IPS-18a (cell line): ENCODE measurements around the gene PPARD.
A peak's percentile ranks its signal among the peaks of the same experiment; 100 is the strongest.
"Not testable (repeated sequence)": the region's sequence is repeated elsewhere in the genome, so short reads cannot be mapped to it uniquely, and the experiment has no call there.

Source experiments
- H3K27ac ChIP-seq: one replicate; pipeline ENCODE4 v1.5.1; 2013; ENCODE audit warnings: low read length
- H3K27me3 ChIP-seq: one replicate; pipeline ENCODE4 v1.6.1; 2013; ENCODE audit warnings: mild to moderate bottlenecking, low read length; ENCODE audit not compliant: control insufficient read depth, insufficient read depth
- H3K36me3 ChIP-seq: one replicate; pipeline ENCODE4 v1.6.1; 2013; ENCODE audit warnings: low read depth, low read length; ENCODE audit not compliant: control insufficient read depth
- H3K4me1 ChIP-seq: one replicate; pipeline ENCODE4 v1.6.1; 2013; ENCODE audit warnings: low read depth, low read length; ENCODE audit not compliant: control insufficient read depth
- H3K4me3 ChIP-seq: one replicate; pipeline ENCODE4 v1.5.1; 2013; ENCODE audit warnings: low read length
- H3K9ac ChIP-seq: one replicate; pipeline ENCODE4 v1.6.1; 2013; ENCODE audit warnings: mild to moderate bottlenecking, low read length, moderate library complexity
- H3K9me3 ChIP-seq: one replicate; pipeline ENCODE4 v1.6.1; 2013; ENCODE audit warnings: low read depth, low read length; ENCODE audit not compliant: control insufficient read depth

The PPARD gene

DNA sequence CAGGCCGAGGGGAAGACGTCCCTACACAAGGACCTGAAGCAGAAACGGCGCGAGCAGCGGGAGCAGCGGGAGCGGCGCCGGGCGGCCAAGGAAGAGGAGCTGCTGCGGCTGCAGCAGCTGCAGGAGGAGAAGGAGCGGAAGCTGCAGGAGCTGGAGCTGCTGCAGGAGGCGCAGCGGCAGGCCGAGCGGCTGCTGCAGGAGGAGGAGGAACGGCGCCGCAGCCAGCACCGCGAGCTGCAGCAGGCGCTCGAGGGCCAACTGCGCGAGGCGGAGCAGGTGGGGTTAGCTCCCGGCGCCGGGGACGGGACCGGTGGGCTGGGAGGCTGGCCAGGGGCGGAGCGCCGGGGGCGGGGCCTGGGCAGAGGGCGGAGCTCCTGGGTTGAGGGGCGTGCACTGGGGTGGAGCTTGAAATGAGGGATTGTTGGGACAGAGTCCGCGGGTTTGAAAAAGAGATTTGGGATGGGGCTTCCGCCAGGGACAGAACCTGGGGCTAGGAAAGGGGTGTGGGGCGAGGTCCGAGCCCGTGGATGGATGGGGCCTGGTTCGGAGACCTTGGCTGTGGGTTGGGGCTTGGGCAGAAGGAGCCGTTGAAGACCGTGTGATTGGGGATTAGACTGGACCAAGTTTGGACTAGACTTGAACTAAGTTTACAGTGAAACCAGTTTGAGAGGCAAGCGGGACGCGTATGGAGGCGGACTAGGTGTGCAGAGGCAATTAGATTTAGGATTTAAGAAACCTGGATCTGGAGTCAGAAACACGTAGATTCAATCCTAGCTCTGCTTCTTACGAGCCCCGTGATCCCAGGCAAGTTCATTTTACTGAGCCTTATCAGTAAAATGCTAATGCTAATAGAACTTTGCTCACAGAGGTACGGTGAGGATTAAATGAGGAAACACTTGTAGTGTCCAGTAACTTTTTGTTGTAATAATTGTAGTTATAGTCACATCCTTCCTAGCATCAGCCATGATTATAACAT, 23.9 kb upstream of the PPARD start:
- Histone ChIP-seq H3K4me3 (peak overlapping the region; percentile 71), H3K9ac (peak overlapping the region; percentile 44), H3K27ac (no peak overlapping the region), H3K27me3 (peaks cover 22% of the 10 kb centered on the region), H3K36me3 (no peaks in the 10 kb centered on the region), H3K9me3 (no peaks in the 10 kb centered on the region), H3K4me1 (peaks cover 10% of the 10 kb centered on the region)

DNA sequence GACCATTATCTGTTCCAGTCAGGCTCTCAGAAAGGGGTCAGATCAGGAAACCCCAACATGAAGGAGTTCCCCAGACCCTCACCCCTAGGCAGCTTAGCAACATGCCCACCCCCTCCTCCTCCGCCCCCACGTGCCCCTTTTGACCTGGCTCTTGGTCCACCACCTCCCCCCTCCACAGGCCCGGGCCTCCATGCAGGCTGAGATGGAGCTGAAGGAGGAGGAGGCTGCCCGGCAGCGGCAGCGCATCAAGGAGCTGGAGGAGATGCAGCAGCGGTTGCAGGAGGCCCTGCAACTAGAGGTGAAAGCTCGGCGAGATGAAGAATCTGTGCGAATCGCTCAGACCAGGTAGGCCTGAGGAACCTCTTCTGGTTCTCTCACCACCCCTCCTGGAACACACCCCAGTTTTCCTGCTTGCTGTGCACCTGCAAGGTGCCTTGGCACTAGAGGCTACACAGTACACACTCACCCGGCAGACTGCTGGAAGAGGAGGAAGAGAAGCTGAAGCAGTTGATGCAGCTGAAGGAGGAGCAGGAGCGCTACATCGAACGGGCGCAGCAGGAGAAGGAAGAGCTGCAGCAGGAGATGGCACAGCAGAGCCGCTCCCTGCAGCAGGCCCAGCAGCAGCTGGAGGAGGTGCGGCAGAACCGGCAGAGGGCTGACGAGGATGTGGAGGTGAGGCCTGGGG, 22.9 kb upstream of the PPARD start:
- H3K27me3 ChIP-seq: peaks cover 22% of the 10 kb centered on the region
- H3K36me3 ChIP-seq: no peaks in the 10 kb centered on the region
- H3K9me3 ChIP-seq: no peaks in the 10 kb centered on the region
- no peak overlapping the region for H3K9ac ChIP-seq
- H3K4me3 ChIP-seq: no peak overlapping the region
- peaks cover 10% of the 10 kb centered on the region for H3K4me1 ChIP-seq
- no peak overlapping the region for H3K27ac ChIP-seq

DNA sequence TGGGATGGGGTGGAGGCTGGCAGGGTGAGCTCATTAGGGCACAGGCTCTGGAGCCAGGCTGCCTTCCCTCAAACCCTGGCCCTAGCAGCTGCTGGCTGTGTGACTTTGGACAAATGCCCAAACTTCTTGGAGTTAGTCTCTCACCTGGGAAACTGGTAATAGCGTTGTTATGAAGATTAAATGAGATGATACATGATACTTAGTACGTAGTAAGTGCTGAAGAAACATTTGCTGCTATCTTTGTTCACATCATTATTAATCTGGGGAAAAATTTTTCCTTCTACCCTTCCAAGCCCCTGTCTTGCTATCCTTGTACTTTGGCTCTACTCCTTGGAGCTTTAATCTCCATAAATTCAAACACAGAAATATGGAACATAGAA, 22.3 kb upstream of the PPARD start:
- Histone ChIP-seq H3K4me1 (peaks cover 10% of the 10 kb centered on the region), H3K36me3 (no peaks in the 10 kb centered on the region), H3K27me3 (peaks cover 22% of the 10 kb centered on the region), H3K9me3 (no peaks in the 10 kb centered on the region), H3K9ac (no peak overlapping the region), H3K27ac (no peak overlapping the region), H3K4me3 (no peak overlapping the region)

DNA sequence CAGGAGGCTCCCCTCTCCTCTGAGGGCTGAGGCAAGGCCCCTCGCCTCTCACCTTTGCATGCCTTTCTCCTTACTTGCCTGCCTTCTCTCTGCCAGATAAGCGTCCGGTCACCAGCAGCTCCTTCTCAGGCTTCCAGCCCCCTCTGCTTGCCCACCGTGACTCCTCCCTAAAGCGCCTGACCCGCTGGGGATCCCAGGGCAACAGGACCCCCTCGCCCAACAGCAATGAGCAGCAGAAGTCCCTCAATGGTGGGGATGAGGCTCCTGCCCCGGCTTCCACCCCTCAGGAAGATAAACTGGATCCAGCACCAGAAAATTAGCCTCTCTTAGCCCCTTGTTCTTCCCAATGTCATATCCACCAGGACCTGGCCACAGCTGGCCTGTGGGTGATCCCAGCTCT, 21.3 kb upstream of the PPARD start:
- H3K27ac ChIP-seq: no peak overlapping the region
- peaks cover 22% of the 10 kb centered on the region for H3K27me3 ChIP-seq
- no peak overlapping the region for H3K4me3 ChIP-seq
- H3K9me3 ChIP-seq: no peaks in the 10 kb centered on the region
- peaks cover 10% of the 10 kb centered on the region for H3K4me1 ChIP-seq
- no peaks in the 10 kb centered on the region for H3K36me3 ChIP-seq
- H3K9ac ChIP-seq: no peak overlapping the region

DNA sequence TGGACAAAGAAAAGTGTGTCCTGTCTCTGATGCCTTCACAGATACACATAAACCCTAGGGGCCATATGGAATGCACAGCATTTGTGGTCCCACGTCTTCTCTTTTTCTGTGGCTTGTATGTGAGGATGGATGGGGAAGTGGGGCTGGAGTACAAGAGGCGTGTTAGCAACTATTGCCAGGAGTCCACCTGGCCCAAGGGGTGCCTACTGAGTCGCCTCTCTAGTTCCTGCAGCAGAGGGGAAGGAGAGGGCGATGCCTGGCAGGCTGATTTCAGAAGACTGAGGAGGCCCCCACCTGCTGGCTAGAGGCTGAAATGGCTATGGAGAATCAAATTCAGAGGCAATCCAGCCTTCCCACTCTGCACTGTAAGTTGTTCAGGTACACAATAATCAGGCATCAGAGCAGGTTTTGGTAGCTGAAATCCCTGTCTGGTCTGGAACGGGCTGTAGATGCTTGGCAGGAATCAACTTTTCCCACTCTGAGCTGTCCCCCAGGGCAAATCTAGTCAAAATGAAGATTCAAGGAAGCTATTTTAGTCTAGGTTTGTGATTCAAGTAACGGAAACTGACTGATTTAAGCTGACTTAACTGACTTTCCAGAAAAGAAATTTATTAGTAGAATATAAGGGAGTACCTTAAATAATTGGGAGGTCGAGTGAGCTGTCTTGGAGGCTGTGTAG, 14.9 kb upstream of the PPARD start:
- Histone ChIP-seq H3K4me3 (no peak overlapping the region), H3K27me3 (no peaks in the 10 kb centered on the region), H3K36me3 (no peaks in the 10 kb centered on the region), H3K27ac (no peak overlapping the region), H3K4me1 (no peaks in the 10 kb centered on the region), H3K9ac (no peak overlapping the region), H3K9me3 (no peaks in the 10 kb centered on the region)

DNA sequence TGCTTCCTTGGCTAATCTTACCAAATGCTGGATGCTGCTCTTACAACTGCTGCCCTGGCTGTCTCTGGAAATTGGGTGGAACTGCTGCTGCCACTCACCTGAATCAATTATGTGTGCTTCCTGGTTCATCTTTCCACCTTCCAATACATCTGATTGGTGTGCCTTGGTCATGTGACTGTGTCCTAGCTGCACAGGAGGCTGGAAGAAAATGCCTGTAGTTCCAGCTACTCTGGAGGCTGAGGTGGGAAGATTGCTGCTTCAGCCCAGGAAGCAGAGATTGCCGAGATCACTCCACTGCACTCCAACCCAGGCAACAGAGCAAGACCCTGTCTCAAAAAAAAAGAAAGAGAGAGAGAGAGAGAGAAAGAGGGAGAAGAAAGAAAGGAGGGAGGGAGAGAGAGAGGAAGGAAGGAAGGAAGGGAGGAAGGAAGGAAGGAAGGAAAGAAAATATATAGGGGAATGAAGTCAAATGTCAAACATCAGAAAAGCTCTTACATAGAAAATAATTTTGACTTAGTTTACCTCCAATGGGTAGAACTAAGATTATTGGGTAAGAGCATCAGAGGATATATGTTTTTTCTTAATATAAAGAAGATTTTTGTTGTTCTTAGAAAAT, 14.1 kb upstream of the PPARD start:
- H3K4me1 ChIP-seq: no peaks in the 10 kb centered on the region
- no peaks in the 10 kb centered on the region for H3K9me3 ChIP-seq
- H3K36me3 ChIP-seq: no peaks in the 10 kb centered on the region
- H3K27me3 ChIP-seq: no peaks in the 10 kb centered on the region
- H3K4me3 ChIP-seq: no peak overlapping the region
- H3K27ac ChIP-seq: no peak overlapping the region
- no peak overlapping the region for H3K9ac ChIP-seq

DNA sequence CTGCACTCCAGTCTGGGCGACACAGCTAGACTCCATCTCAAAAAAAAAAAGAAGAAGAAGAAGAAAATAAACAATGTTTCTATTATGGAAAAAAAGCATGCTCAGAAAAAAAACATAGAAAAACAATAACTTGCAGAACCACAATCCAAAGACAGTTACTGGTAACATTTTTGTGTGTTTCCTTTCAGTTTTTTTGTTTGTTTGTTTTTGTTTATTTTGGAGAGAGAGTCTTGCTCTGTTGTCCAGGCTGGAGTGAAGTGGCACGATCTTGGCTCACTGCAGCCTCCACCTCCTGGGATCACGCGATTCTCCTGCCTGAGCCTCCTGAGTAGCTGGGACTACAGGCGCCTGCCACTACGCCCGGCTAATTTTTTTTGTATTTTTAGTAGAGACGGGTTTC, 13.4 kb upstream of the PPARD start:
- H3K9ac ChIP-seq, H3K4me3 ChIP-seq, H3K4me1 ChIP-seq, H3K27ac ChIP-seq, H3K36me3 ChIP-seq, H3K27me3 ChIP-seq, H3K9me3 ChIP-seq: not testable (repeated sequence)

DNA sequence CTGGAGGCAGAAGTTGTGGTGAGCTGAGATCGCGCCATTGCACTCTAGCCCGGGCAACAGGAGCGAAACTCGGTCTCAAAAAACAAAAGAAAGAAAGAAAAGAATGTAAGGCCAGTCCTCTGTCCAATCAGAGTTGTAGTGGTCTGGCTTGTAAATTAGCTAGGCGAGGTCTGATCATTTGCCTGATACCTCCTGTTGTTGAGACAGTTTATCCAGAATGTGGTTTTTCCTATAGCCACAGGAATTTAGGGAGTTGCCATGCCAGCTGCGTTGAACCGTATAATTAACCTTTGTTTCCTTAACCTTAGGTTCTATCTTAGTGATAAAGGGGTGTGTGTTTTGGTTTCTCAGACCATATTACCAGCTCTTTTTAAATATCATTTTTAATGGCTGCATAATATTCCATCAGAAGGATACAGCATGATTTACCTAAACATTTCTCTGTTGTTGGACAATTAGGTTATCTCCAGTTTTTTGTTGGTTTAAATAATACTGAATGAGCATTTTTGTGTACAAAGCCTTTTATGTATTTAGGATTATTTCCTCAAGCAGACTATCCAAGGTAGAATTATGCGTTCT, 11.7 kb upstream of the PPARD start:
- H3K36me3 ChIP-seq: no peaks in the 10 kb centered on the region
- H3K27me3 ChIP-seq: no peaks in the 10 kb centered on the region
- no peak overlapping the region for H3K27ac ChIP-seq
- no peaks in the 10 kb centered on the region for H3K9me3 ChIP-seq
- no peak overlapping the region for H3K4me3 ChIP-seq
- no peaks in the 10 kb centered on the region for H3K4me1 ChIP-seq
- no peak overlapping the region for H3K9ac ChIP-seq

DNA sequence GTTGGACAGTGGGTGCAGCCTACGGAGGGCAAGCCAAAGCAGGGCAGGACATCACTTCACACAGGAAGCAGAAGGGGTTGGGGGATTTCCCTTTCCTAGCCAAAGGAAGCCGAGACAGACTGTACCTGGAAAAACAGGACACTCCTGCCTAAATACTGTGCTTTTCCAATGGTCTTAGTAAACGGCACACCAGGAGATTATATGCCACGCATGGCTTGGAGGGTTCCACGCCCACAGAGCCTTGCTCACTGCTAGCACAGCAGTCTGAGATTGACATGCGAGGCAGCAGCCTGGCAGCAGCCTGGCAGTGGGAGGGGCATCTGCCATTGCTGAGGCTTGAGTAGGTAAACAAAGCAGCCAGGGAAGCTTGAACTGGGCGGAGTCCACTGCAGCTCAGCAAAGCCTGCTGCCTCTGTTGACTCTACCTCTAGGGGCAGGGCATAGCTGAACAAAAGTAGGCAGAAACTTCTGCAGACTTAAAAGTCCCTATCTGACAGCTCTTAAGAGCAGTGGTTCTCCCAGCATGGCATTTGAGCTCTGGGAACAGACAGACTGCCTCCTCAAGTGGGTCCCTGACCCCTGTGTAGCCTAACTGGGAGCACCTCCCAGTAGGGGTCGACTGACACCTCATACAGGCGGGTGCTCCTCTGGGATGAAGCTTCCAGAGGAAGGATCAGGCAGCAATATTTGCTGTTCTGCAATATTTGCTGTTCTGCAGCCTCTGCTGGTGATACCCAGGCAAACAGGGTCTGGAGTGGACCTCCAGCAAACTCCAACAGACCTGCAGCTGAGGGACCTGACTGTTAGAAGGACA, 10.1 kb upstream of the PPARD start:
- H3K4me3 ChIP-seq, H3K27ac ChIP-seq: not testable (repeated sequence)

DNA sequence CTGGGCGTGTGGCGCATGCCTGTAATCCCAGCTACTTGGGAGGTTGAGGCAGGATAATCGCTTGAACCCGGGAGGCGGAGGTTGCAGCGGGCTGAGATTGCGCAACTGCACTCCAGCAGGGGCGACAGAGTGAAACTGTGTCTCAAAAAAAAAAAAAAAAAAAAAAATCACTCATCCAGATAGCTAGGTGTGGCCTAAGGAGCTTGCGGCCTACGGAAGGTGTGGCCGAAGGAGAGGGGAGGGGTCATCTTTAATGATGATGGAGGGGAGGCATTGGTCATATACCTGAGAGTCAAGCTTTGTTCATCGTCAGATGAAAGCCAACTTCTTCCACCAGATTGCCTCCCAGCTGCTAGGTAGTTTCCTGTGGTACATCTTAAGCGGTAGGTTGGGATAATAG, 801 bp upstream of the PPARD start:
- Histone ChIP-seq H3K4me1 (peaks cover 6% of the 10 kb centered on the region), H3K36me3 (no peaks in the 10 kb centered on the region), H3K9ac (no peak overlapping the region), H3K27me3 (peaks cover 7% of the 10 kb centered on the region), H3K27ac (no peak overlapping the region), H3K4me3 (no peak overlapping the region), H3K9me3 (no peaks in the 10 kb centered on the region)

More for the DNA sequence above, 10.1 kb upstream of the PPARD start:
- H3K27me3 ChIP-seq, H3K36me3 ChIP-seq, H3K9me3 ChIP-seq, H3K4me1 ChIP-seq, H3K9ac ChIP-seq: not testable (repeated sequence)
